A172 (cell line): ENCODE measurements around the gene BEND4. TPM values are rescaled to one million over a fixed set of nuclear protein-coding genes. Genes with fewer than 3 reads are reported as not detected.
"Not testable (repeated sequence)": the region's sequence is repeated elsewhere in the genome, so short reads cannot be mapped to it uniquely, and the experiment has no call there.

Experiments
- DNase-seq: peaks from one replicate; pipeline ENCODE4 v3.0.0-alpha.2; 2015; ENCODE audit warnings: low spot score
- total RNA-seq: library from RNA; depleted of rRNA; stranded (reverse); fragments of >200 nt; shearing (Covaris generic); gene quantifications from 2 replicates; pipeline ENCODE4 v1.2.3, GENCODE V29; 2014; rRNA removed

Gene BEND4
- total RNA-seq = 0.22 and 0.36 TPM in 2 replicates

DNA sequence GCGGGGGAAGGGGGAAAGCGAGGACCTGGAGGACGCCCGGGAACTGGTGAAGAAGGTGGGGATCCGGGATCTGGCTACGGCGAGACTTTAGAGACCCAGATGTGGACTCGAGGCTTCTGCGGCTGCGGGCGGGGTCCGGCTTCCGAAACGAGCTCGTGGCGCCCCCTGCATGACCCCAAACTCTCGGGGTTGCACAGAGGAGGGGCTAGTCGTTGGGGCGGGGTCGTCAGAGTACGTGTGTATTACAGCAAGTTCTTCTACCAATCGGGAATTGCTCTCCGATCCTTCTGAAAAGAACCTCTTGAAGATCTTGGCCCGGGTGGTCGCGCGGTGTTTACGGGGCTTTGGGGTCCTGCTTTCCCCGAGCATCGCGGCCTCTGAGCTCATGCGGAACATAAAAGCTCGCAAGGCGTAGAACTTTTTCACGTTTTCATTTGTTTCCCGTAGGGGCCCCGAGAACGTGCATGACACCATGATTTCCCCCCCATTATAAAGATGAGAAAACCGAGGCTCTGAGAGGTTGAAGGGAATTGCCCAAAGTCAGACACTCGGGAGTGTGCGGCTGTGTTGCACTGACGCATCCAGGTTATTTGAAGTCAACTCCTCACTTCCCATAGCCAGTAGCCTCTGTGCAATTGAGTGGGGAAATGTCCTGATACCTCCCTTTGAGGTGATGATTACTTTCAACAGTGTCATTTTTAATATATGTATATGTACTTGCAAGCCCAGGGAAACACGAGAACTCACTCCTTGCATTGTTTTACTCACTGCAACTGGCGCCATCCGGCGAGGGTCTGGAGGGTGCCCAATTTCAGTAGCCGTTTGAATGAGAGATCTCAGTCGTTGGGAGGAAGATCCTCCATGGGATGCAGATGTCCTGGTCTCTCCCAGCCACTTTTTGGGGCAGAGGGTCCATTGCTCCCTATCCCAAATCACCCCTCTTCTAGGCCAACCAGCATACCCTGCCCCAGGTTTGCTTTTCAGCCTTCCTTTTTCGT is at the start of gene BEND4:
Gene BEND4, minus strand, starts transcription at position 149 of the 998 bp plus-strand sequence. CDS start 512 bp downstream, outside the sequence.
- DNase-seq = no peak

DNA sequence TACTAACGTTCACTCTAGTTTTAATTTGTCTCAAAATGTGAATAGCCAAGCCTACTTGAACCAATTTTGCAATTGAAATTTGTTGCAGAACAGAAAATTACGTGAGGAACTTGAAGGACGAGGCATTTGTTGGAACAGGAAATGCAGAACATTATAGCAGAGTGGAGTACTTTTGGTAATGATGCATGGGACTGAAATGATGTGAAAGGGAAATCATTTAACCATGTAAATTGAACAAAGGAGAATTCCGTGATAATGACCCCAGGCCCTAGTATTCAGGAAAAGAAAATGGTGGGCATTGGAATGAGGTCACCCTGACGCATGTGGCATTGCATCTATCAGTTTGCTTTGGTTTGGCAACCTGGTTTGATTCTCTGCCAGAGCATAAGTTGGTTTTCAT is 44.9 kb upstream of the BEND4 start:
- no peak for DNase-seq

DNA sequence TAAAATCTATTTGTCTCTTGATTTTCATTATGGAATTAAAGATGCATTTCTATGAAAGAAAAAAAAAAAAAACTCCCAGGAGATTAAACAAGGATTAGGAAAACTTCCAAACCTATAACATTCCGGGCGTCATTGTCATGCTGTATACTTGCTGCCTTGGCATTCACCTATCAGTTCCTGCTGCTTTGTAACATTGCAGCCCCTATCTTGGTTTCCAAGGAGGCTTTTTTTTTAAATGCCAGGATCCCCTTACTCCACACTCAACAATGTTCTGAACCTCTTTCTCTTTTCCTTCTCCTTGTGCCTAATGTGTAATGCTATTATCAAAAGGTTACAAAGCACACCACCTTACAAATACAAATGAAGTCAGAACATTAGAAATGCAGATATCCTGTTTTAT is 20.5 kb upstream of the BEND4 start:
- DNase-seq = no peak

DNA sequence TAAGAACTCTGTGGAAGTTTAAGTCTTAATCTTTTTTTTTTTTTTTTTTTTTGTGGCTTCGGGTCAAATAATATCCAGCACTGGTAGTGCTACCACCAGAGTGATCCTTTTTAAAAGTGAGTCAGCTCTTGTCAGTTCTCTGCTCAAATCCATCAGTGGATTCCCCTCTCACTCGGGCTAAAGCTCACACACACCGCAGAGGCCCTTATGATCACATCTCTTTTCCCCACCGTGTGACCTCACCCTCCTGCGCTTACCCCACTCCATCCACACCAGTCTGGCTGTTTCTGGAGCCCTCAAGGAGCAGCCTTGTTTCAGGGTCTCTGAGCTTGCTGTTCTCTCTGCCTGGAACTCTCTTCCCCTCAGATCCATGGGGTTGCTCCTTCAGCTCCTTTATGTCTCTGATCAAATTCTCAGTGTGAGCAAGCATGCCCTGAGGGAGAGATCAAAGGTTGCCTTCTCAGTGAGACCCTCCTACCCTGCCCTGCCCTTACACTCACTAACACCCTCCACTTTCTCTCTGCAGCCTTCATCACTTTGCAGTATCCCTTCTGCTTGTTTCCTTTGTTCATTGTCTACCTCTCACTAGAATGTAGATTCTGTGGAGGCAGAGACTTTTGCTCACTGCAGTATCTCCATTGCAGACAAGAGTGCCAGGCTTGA is 19.8 kb upstream of the BEND4 start:
- DNase-seq = no peak

DNA sequence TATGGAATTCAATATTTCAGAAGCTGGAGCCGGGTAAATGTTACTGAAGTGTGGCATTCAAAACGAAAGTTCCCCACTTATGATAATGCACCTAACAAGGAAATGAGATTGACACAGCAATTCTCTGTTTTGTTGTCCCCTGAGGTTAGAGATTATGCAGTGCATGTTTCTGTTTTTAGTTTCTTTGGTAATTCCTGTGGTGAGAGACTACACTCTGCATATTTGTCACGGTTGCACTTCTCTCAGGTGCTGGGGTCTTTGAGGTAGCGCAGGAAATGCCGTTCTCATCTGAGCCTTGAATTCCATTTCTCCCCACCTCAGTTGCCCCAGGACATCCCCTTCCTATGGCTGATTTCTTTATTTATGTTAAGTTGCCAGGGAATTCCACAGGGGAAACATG is 15.3 kb upstream of the BEND4 start:
- no peak for DNase-seq

DNA sequence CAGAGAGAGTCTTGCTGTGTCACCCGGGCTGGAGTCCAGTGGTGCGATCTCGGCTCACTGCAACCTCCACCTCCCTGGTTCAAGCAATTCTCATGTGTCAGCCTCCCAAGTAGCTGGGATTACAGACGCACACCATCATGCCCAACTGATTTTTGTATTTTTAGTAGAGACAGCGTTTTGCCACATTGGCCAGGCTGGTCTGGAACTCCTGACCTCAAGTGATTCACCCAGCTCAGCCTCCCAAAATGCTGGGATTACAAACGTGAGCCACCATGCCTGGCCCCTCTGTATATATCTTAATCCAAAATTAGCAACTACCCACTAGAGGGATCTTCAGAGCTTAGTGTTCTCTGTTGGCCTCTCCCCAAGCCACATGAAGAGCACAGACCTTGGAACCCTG is 13.7 kb upstream of the BEND4 start:
- DNase-seq = not testable (repeated sequence)

DNA sequence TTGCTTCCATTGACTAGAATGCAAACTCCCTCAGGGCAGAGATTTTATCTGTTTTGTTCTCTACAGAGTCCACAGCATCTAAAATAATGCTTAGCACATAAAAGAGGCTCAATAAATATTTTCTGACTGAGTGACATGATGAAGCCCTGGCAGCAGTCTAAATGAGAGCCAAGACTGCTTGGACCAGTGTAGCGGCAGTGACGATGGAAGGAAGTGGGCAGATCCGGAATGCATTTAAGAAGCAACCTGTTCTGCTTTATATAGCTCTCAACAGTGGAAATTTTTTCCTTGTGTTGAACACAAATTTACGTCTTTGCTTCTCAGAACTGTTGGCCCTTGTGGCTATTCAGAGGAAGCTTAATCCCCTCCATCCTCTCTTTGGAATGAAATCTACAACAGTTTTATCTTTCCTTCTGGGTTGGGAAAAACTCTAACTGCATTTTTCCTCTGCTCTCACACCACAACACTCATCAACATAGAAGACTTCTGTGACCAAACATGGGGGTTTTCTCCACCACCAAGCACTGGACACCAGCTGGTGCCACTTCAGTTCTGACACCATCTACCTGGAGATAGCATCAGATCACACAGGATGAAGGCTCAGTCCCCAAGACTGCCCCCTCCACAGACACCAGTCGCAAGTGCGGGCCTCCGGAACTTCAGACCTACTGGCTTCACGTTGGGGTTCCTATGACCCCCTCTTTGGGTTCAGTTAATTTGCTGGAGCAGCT is 7.0 kb upstream of the BEND4 start:
- no peak for DNase-seq

DNA sequence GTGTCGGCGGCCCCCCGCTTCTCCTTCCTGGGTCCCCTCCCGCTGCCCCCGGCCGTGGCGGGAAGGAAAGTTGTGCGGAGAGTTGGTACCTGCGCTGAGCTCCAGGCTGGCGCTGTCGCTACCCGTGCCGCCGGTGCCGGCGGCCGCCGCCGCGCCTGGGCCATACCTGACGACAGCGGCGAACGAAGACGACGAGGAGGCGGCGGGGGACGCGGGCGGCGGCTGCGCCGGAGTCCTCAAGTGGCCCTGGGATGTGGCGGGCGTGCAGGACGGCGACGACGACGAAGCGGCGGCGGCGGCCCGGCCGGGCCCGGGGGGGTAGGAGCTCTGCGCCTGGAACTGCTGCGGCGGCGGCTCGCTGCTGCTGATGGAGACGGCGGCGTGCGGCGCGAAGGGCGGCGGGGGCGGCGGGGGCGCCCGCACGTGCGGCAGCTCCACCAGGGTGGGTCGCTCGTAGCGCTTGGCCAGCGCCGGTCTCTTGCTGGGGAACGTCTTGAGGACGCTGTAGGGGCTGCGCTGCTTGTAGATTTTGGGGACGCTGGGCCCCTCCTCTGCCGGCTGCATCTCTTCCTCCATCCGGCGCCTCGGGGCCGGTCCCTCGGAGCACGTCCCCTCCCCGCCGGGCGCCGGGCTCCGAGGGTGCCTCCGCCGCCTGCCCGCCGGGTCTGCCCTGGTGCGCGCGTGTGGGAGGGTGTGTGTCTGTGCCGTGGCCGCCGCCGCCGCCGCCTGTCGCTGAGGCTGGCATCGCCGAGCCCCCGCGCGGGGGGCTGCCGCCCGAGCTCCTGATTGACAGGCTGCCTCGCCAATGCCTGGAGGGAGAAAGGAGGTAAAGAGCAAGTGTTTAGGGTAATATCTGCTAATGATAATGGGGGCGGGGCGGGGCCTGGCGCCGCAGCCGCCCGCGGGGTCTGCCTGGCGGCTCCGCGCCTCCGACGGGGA is 618 bp downstream of the BEND4 start:
- DNase-seq = no peak

DNA sequence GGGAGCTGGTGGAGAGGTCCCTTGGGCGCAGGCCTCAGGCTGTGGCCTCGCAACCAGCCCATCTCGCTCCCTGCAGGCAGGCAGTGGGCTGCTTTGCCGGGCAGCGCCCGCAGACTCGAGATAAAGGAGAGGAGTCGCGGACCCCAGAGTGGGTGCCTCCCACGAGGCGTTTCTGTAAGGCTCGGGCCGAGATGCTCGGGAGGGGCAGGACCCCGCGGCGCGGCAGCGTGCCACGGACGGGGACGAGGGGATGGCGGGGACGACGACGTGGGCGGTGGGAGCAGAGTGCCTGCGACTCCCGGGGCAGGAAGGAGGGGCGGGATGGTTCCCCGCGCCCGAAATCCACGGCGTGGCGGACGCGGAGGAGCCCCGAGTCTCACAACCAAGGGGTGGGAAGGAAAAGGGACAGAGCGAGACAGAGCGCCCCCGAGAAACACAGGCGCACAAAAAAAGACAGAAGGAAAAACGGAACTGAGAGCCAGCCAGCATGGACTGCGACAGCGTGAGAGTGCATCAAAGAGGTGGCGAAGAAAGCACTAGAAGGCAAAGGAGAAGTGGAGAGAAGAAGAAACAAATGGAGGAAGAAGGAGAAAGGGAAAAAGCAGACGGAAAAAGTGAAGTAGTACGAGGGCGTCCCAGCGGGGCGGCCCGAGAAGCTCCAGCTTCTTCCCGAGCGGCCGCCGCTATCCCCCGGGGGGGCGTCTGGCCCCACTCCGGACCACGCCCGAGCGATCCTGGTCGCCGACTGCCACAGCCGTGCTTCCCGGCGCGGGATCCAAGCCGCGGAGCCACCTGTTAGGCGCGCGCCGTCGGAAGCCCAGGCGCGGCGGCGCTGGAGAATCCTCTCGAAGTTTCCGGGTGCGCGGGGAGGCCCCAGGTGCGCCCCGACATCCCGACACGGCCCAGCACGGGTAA is 1.5 kb downstream of the BEND4 start:
- DNase-seq = no peak

DNA sequence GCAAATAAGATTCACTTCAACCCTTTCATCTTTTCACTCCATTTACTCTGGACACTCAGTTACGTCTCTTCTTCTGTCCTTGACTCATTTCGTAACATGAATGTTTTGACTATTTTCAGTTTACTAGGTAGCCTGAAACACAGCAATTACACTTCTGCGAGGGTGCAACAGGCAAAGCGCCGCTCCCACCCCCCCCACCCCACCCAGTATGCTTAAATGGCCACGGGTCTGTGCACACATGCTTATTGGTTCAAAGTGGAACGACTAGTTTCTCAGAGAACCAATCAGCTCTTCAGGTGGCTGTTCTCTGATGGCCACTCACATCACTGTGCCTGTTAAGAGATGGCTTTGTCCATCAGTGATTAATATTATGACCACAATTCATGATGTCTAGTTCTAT is 3.5 kb downstream of the BEND4 start:
- no peak for DNase-seq

DNA sequence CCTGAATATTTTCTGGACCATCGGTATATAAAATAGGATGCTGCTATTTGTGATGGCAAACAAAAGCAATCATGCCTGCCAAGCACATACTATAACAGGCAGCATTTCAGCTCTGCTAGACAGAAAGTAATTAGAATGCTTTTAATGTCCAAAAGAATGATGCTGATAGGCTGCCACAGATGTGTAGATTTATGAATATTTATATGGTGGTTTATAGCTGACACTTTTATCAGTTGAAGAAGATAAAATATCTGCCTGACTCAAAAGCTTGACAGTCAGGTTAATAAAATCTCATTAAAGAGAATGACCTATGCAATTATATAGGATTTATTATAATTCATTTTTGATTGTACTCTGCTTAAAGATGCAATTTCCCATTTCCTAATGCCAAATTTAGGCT is 4.0 kb downstream of the BEND4 start:
- no peak for DNase-seq

DNA sequence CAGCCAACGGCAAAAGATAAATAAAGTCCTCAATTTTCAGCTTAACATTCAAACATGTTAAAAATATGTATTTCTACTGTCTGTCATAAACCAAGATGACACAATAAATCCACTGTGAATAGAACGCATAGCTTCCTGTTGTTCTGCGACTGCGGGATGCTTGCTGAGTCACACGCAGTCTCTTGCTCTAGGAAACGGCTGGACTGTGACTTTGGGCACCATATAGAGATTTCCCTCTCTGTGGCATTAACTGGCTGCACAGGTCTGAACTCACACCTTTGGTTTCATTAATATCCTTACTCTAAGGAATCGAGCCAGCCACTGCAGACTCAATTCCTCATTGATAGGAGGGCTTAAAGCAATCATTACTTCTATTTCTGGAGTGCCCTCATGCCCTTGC is 8.4 kb downstream of the BEND4 start:
- no peak for DNase-seq

DNA sequence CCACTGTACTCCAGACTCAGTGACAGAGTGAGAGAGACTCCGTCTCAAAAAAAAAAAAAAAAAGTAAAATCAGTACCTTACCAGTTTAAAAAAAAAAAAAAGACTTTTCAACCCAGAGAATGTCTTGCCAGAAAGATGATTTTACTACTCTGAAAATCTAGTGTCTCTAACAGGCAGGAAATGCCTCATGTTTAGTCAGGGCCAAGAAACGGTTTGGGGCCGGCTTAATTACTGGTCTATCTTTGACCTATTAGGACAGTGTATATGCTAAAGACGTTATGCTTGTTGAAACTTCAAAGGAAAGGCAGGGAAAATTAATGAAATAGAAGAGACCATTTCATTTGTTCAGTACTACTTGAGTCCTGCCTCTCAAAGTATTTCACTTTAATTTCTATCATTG is 9.9 kb downstream of the BEND4 start:
- peak; percentile 6 for DNase-seq

DNA sequence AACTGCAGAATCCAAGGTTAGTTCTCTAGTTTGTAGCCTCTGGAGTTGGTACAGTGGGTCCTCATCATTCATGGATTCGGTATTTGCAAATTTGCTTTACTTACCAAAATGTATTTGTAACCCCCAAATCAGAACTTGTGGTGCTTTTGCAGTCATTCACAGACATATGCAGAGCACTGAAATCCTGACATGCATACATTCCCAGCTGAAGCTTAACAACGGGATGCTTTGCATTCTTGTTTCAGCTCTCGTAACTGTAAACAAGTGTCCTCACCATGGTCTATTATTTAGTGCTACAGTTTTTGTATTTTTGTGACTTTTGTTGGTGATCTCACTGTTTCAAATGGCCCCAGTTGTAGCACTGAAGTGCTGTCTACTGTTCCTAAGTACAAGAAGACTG is 16.1 kb downstream of the BEND4 start:
- no peak for DNase-seq

DNA sequence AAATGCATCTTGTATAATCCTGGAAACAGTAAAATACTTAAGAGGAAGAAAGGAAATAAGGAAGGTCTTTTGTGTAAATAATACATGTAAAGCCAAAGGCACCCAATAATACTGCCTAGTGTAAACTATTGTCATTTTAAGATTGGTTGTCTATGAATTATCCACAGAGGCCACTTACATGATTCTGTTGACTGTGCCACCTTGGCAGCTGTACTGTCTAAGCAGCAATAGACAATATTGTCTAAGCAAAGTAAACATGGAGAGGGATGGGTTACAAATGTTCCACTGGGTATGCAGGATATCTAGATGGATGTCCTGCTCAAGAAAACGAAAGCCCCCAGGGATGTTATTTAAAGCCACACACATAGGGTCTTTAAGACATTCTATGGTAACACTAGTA is 19.4 kb downstream of the BEND4 start:
- DNase-seq = no peak

DNA sequence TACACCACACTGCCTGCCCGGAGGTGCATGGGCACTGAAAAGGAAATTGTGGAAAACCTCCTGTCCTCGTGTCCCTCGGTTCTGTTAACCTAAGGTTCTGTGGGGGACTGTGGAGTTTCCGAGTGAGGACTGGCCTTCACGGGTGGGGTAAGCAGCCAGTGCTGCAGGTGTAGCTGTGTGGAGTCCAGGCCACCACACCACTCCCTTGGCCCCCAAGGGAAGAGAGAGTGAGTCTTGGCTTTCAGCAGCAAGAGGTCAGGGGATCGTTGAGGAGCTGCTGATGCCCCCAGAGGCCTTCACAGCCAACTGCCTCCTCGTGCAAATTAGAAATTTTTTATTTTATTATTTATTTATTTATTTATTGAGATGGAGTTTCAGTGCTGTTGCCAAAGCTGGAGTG is 20.4 kb downstream of the BEND4 start:
- DNase-seq = no peak

DNA sequence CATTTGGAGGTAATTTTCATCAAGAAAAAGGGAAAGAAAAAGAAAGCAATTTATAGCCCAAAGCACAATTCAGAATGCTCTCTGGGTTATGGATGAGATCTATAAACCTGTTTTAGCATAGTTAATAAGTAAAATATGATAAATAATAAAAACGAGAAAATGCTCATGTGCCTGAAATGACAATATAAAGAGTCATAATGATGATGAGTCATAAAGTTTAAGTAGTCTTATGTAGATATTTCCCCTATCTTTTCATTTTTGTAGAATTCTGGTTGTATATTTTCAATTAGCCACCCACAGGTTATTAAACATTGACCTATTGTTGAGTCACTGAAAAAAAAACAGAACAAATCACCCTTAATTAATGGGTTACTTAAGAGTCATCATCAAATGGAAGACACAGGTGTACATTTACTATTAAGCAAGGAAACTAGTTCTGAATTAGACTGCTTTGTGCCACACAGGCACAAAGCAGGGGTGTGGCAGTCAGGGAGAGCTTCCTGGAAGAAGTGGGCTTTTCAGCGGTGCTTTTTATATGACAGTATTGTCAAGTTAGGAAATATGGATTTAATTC is 29.3 kb downstream of the BEND4 start:
- no peak for DNase-seq

DNA sequence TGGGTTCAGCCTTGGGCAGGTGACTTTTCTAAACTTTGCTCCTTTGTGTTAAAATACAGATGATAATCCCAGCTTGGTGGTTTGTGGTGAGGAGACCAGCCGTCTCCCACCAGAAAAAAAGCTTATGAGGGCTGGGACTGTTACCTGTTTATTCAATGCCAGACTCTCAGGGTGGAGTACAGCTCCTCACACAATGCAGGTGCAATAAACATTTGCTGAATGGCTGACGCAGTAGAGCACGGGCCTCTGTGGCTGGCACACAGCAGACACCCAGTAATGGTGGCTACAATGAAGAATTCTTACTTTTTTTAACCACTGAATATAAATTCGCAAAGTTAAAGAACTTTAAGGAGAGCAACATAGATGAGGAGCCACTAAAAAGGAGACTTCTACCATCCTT is 30.2 kb downstream of the BEND4 start:
- DNase-seq = no peak

DNA sequence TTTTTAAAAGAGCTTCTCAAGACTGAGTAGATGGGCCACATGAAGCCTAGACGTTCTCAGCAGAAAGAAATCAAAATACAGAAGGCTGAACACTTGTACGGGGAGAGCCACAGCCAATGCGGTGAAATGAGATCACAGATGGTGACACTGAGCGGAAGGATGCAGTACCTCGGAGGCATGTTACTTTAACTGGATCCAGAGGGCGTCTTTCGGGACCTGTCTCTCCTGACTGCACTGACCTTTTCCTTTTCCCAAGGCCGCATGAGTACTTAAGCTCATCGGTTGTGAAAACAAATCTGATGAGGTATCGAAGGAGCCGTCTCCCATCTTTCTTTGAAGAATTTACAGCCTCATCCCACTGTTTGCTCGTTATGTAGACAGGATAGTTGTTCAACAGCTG is 32.6 kb downstream of the BEND4 start:
- no peak for DNase-seq

DNA sequence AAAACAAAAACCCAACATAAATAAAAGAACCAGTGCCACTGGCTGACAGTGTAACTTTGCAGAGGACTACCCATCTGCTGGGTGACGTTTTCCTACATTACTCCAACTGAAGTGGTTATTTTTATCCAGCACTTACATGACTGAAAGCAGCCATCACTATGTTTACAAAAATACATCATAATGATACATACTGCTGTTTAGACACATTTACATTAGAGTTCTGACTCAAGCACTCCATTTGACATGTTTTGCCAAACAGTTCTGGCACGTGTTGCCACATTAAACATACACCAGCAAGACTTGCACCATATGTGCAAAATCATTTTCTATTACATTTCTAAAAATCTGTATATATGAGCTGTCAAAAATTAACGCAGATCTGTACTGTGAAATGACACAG is 39.6 kb downstream of the BEND4 start:
- DNase-seq = no peak
